Natural killer cell treated with Interleukin-12 subunit alpha and Interleukin-12 subunit beta and Interleukin-15 and Interleukin-18, amount 100 ng/mL, for 72 hours (primary cell): Measurements from ENCODE around the gene DDN. TPM values are rescaled to one million over a fixed set of nuclear protein-coding genes. Genes with fewer than 3 reads are reported as not detected.
A peak's percentile ranks its signal among the peaks of the same experiment; 100 is the strongest.

Source experiments
- ATAC-seq, 2 donors: fragments of 150-1000 bp; cut with Tn5 transposase in 1 of 2; sonication (Bioruptor Pico), chemical (Tn5 transposase) in 1 of 2; 2 replicates each; pipeline ENCODE4 v1.10.0; 2021
- DNase-seq: peaks from one replicate; pipeline ENCODE4 v3.0.0; 2022; ENCODE audit warnings: low spot score
- H3K27ac Mint-ChIP-seq, 2 donors: 1 replicate in 1 of 2; 2 replicates in 1 of 2; pipeline ENCODE4 v1.8.0; 2022; ENCODE audit warnings: mixed read lengths in 2 of 2, mild to moderate bottlenecking in 1 of 2, moderate library complexity in 1 of 2
- H3K27me3 Mint-ChIP-seq, 2 donors: 1 replicate in 1 of 2; 2 replicates in 1 of 2; pipeline ENCODE4 v1.8.0; 2022; ENCODE audit warnings: mixed read lengths in 2 of 2
- H3K36me3 Mint-ChIP-seq: one replicate; pipeline ENCODE4 v1.8.0; 2022; ENCODE audit warnings: mixed read lengths
- H3K4me1 Mint-ChIP-seq, 2 donors: 1 replicate in 1 of 2; 2 replicates in 1 of 2; pipeline ENCODE4 v1.8.0; 2022; ENCODE audit warnings: low read depth in 2 of 2, mixed read lengths in 2 of 2, mild to moderate bottlenecking in 1 of 2
- H3K4me3 Mint-ChIP-seq: one replicate; pipeline ENCODE4 v1.8.0; 2022; ENCODE audit warnings: mixed read lengths
- H3K9me3 Mint-ChIP-seq: 2 replicates; pipeline ENCODE4 v1.8.0; 2022; ENCODE audit warnings: mixed read lengths
- total RNA-seq, 2 donors: library from RNA; stranded (reverse); gene quantifications; one replicate each; pipeline ENCODE4 v1.2.3, GENCODE V29; 2022

Gene DDN
- total RNA-seq, 2 donors from 2014 or later = 0.48 to 1.1 TPM

- peaks cover 28 to 45% of the 10 kb centered on the region in 2 donors for H3K27me3 Mint-ChIP-seq
- H3K27ac Mint-ChIP-seq = peak overlapping the region in 1 of 2 donors; percentile 31
- H3K4me1 Mint-ChIP-seq = peaks cover 43 to 44% of the 10 kb centered on the region in 2 donors
- no peak for ATAC-seq
- H3K4me3 Mint-ChIP-seq = peak overlapping the region; percentile 87
- no peak for DNase-seq
- H3K9me3 Mint-ChIP-seq = no peaks in the 10 kb centered on the region
- no peaks in the 10 kb centered on the region for H3K36me3 Mint-ChIP-seq
Observed at GRCh38 chr12:48979602-48980388, 19.4 kb downstream of the DDN start.

GRCh38 chr12:48978741-48979601 lies 20.2 kb downstream of the DDN start:
- ATAC-seq (no peak), DNase-seq (no peak)
- no peaks in the 10 kb centered on the region for H3K9me3 Mint-ChIP-seq
- H3K27me3 Mint-ChIP-seq = peaks cover 35 to 45% of the 10 kb centered on the region in 2 donors
- H3K4me3 Mint-ChIP-seq = peak overlapping the region; percentile 87
- peaks cover 43 to 51% of the 10 kb centered on the region in 2 donors for H3K4me1 Mint-ChIP-seq
- H3K36me3 Mint-ChIP-seq = no peaks in the 10 kb centered on the region
- peak overlapping the region in 1 of 2 donors; percentile 50 for H3K27ac Mint-ChIP-seq

- ATAC-seq (peak; percentile 22 to 25), DNase-seq (peak; percentile 59)
- Mint-ChIP-seq H3K36me3 (no peaks in the 10 kb centered on the region), H3K27ac (peak within 1 kb of the TSS in 1 of 2 donors; percentile 54), H3K4me1 (peaks cover 43 to 51% of the 10 kb centered on the region in 2 donors), H3K9me3 (no peaks in the 10 kb centered on the region), H3K4me3 (peak within 1 kb of the TSS; percentile 87), H3K27me3 (peaks cover 35 to 45% of the 10 kb centered on the region in 2 donors)
Observed at GRCh38 chr12:48978291-48978740, 20.9 kb downstream of the DDN start, which contains the start of gene WNT1. WNT1 (plus strand) TSS chr12:48978322; CDS start chr12:48978651, 329 bp downstream.

GRCh38 chr12:48977290-48978281 lies 21.6 kb downstream of the DDN start:
- no peaks in the 10 kb centered on the region for H3K36me3 Mint-ChIP-seq
- DNase-seq (peak; percentile 86), ATAC-seq (peak; percentile 79 to 82)
- peak overlapping the region in 1 of 2 donors; percentile 54 for H3K27ac Mint-ChIP-seq
- no peaks in the 10 kb centered on the region for H3K9me3 Mint-ChIP-seq
- H3K4me1 Mint-ChIP-seq = peaks cover 48 to 54% of the 10 kb centered on the region in 2 donors
- H3K4me3 Mint-ChIP-seq = peak overlapping the region; percentile 66
- H3K27me3 Mint-ChIP-seq = peaks cover 33 to 46% of the 10 kb centered on the region in 2 donors

GRCh38 chr12:48973941-48974673 lies 25.1 kb downstream of the DDN start:
- Mint-ChIP-seq H3K4me1 (peaks cover 45% of the 10 kb centered on the region in 2 donors), H3K27me3 (peaks cover 36 to 41% of the 10 kb centered on the region in 2 donors), H3K4me3 (no peak overlapping the region), H3K9me3 (no peaks in the 10 kb centered on the region), H3K27ac (no peak overlapping the region), H3K36me3 (no peaks in the 10 kb centered on the region)
- no peak for ATAC-seq
- DNase-seq = peak; percentile 67

- peaks cover 40 to 44% of the 10 kb centered on the region in 2 donors for H3K4me1 Mint-ChIP-seq
- no peaks in the 10 kb centered on the region for H3K9me3 Mint-ChIP-seq
- no peak overlapping the region for H3K27ac Mint-ChIP-seq
- H3K27me3 Mint-ChIP-seq = peaks cover 36 to 39% of the 10 kb centered on the region in 2 donors
- no peaks in the 10 kb centered on the region for H3K36me3 Mint-ChIP-seq
- ATAC-seq = no peak
- no peak overlapping the region for H3K4me3 Mint-ChIP-seq
- no peak for DNase-seq
Observed at GRCh38 chr12:48973531-48973930, 25.6 kb downstream of the DDN start.

- no peak for ATAC-seq
- Mint-ChIP-seq H3K27ac (no peak overlapping the region), H3K4me3 (no peak overlapping the region), H3K27me3 (peaks cover 36 to 39% of the 10 kb centered on the region in 2 donors), H3K4me1 (peaks cover 40 to 44% of the 10 kb centered on the region in 2 donors), H3K36me3 (no peaks in the 10 kb centered on the region), H3K9me3 (no peaks in the 10 kb centered on the region)
- DNase-seq = no peak
Observed at GRCh38 chr12:48972952-48973483, 26.2 kb downstream of the DDN start.

- Mint-ChIP-seq H3K4me3 (peak overlapping the region; percentile 67), H3K27ac (no peak overlapping the region), H3K27me3 (peaks cover 31 to 34% of the 10 kb centered on the region in 2 donors), H3K36me3 (no peaks in the 10 kb centered on the region), H3K9me3 (no peaks in the 10 kb centered on the region), H3K4me1 (peaks cover 34 to 38% of the 10 kb centered on the region in 2 donors)
- peak; percentile 72 for DNase-seq
- ATAC-seq = peak; percentile 75 to 79
Observed at GRCh38 chr12:48972213-48972951, 26.8 kb downstream of the DDN start.

GRCh38 chr12:48970702-48971334 lies 28.4 kb downstream of the DDN start:
- Mint-ChIP-seq H3K27ac (no peak overlapping the region), H3K9me3 (no peaks in the 10 kb centered on the region), H3K36me3 (no peaks in the 10 kb centered on the region), H3K4me1 (peaks cover 27 to 32% of the 10 kb centered on the region in 2 donors), H3K27me3 (peaks cover 26 to 28% of the 10 kb centered on the region in 2 donors), H3K4me3 (peak overlapping the region; percentile 67)
- no peak for ATAC-seq
- no peak for DNase-seq

GRCh38 chr12:48969833-48970701 lies 29.1 kb downstream of the DDN start:
- H3K4me1 Mint-ChIP-seq = peaks cover 27 to 32% of the 10 kb centered on the region in 2 donors
- DNase-seq (peak; percentile 66), ATAC-seq (peak; percentile 34 to 67)
- H3K4me3 Mint-ChIP-seq = peak overlapping the region; percentile 67
- peaks cover 26 to 28% of the 10 kb centered on the region in 2 donors for H3K27me3 Mint-ChIP-seq
- no peaks in the 10 kb centered on the region for H3K36me3 Mint-ChIP-seq
- H3K9me3 Mint-ChIP-seq = no peaks in the 10 kb centered on the region
- no peak overlapping the region for H3K27ac Mint-ChIP-seq
